ENCODE data around the gene MED16.

GRCh38 chr19:920051-920864 lies 27.3 kb upstream of the MED16 start:
- TF ChIP-seq CTCF (IDR thresholded peaks at IDR 0.05; ENCODE audit: low read depth, low read length) = no peak
- TF ChIP-seq MAX (IDR thresholded peaks at IDR 0.05; ENCODE audit: low read depth, low read length) = no peak

Data from NB4 (cell line).